ENCODE measurements around the gene CTNNA2.

Gene CTNNA2

GRCh38 chr2:80136338-80136737 is 623.5 kb downstream of the CTNNA2 start (continued):
- TF ChIP-seq, protein P1, sequence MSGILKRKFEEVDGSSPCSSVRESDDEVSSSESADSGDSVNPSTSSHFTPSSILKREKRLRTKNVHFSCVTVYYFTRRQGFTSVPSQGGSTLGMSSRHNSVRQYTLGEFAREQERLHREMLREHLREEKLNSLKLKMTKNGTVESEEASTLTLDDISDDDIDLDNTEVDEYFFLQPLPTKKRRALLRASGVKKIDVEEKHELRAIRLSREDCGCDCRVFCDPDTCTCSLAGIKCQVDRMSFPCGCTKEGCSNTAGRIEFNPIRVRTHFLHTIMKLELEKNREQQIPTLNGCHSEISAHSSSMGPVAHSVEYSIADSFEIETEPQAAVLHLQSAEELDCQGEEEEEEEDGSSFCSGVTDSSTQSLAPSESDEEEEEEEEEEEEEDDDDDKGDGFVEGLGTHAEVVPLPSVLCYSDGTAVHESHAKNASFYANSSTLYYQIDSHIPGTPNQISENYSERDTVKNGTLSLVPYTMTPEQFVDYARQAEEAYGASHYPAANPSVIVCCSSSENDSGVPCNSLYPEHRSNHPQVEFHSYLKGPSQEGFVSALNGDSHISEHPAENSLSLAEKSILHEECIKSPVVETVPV (CRISPR knock-in tag; IDR thresholded peaks at IDR 0.05) = no peak
- TF ChIP-seq TOX (CRISPR knock-in tag; IDR thresholded peaks at IDR 0.05; ENCODE audit: borderline replicate concordance) (no peak), ISL1 (CRISPR knock-in tag; IDR thresholded peaks at IDR 0.05) (no peak), TCF4 (CRISPR knock-in tag; IDR thresholded peaks at IDR 0.05; ENCODE audit: borderline replicate concordance) (no peak), ESRRG (CRISPR knock-in tag; IDR thresholded peaks at IDR 0.05) (no peak)

DNA sequence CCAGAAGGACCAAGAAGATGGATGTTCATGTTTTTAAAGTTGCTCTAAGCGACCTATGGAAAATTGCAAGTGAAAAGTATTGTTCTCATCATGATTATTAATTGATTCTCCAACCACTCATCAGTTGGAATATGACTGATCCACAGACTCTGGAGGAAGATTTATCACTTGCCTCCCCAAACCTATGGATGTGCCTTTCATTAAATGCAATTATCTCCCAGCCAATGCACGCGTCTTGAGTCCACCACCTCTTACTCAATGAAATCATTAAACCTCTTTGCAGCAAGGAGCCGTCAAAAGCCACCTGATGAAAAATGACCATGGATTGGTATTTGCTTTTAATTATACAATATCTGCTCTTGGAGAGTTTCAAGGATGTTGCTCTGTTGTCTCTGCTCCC is 626.1 kb downstream of the CTNNA2 start:
- no peak for ATAC-seq
- no peak for TF ChIP-seq ZNF70 (CRISPR knock-in tag; IDR thresholded peaks at IDR 0.05)
- TF ChIP-seq ZFP3 (CRISPR knock-in tag; IDR thresholded peaks at IDR 0.05) = no peak
- no peak for TF ChIP-seq BACH2 (CRISPR knock-in tag; IDR thresholded peaks at IDR 0.05; ENCODE audit: borderline replicate concordance)
- no peak for TF ChIP-seq ISL1 (CRISPR knock-in tag; IDR thresholded peaks at IDR 0.05)
- TF ChIP-seq TOX (CRISPR knock-in tag; IDR thresholded peaks at IDR 0.05; ENCODE audit: borderline replicate concordance) = no peak
- no peak for TF ChIP-seq ZNF565 (CRISPR knock-in tag; conservative IDR thresholded peaks at IDR 0.05; ENCODE audit: low read depth)
- no peak for TF ChIP-seq SNAI2 (CRISPR knock-in tag; IDR thresholded peaks at IDR 0.05)
- TF ChIP-seq, protein P1 (CRISPR knock-in tag; IDR thresholded peaks at IDR 0.05) = no peak
- TF ChIP-seq GLIS3 (CRISPR knock-in tag; IDR thresholded peaks at IDR 0.05) = no peak
- TF ChIP-seq ZC3H10 (CRISPR knock-in tag; IDR thresholded peaks at IDR 0.05) = no peak
- no peak for TF ChIP-seq CSDC2 (CRISPR knock-in tag; IDR thresholded peaks at IDR 0.05)

DNA sequence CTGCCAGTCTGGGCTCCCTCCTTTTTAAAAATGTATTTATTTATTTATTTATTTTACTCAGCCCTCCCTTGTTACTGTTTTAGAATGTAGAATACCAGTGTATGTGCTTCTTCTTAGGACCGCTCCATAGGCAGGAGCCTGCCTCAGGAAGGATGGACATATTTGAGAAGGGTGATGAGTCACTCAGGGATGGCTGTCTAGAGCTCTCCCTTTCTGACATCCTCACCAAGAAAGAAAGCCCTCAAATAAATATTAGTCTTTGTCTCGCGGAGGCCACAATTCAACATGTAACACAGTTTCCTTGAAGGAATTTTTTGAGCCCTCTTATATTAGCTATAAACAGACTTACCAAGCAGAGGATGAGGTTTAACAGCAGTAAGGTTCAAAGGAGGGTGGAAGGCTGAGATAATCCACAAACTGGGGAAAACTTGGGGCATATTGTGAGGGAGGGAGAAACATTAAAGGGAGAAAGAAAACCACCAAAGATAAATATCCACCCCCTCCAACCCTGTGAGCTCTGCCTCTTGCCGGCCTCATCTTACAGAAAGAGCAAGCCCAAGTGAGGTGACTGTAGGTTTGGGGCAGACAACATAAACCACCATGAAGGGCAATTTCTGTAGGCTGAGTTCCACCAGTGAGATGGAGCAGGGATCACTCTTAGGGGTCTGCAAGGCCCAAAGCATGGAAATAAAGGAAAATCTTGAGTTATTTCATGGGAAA is 628.3 kb downstream of the CTNNA2 start:
- TF ChIP-seq PPARA (CRISPR knock-in tag; IDR thresholded peaks at IDR 0.05; ENCODE audit: borderline replicate concordance) (no peak), OSR1 (CRISPR knock-in tag; IDR thresholded peaks at IDR 0.05) (no peak), ISL1 (CRISPR knock-in tag; IDR thresholded peaks at IDR 0.05) (no peak), ESRRG (CRISPR knock-in tag; IDR thresholded peaks at IDR 0.05) (no peak)
- TF ChIP-seq, protein P1 (CRISPR knock-in tag; IDR thresholded peaks at IDR 0.05) = no peak
- TF ChIP-seq, protein P2, sequence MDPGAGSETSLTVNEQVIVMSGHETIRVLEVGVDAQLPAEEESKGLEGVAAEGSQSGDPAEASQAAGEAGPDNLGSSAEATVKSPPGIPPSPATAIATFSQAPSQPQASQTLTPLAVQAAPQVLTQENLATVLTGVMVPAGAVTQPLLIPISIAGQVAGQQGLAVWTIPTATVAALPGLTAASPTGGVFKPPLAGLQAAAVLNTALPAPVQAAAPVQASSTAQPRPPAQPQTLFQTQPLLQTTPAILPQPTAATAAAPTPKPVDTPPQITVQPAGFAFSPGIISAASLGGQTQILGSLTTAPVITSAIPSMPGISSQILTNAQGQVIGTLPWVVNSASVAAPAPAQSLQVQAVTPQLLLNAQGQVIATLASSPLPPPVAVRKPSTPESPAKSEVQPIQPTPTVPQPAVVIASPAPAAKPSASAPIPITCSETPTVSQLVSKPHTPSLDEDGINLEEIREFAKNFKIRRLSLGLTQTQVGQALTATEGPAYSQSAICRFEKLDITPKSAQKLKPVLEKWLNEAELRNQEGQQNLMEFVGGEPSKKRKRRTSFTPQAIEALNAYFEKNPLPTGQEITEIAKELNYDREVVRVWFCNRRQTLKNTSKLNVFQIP (CRISPR knock-in tag; IDR thresholded peaks at IDR 0.05; ENCODE audit: borderline replicate concordance, low read depth) = no peak
- TF ChIP-seq, protein P3, sequence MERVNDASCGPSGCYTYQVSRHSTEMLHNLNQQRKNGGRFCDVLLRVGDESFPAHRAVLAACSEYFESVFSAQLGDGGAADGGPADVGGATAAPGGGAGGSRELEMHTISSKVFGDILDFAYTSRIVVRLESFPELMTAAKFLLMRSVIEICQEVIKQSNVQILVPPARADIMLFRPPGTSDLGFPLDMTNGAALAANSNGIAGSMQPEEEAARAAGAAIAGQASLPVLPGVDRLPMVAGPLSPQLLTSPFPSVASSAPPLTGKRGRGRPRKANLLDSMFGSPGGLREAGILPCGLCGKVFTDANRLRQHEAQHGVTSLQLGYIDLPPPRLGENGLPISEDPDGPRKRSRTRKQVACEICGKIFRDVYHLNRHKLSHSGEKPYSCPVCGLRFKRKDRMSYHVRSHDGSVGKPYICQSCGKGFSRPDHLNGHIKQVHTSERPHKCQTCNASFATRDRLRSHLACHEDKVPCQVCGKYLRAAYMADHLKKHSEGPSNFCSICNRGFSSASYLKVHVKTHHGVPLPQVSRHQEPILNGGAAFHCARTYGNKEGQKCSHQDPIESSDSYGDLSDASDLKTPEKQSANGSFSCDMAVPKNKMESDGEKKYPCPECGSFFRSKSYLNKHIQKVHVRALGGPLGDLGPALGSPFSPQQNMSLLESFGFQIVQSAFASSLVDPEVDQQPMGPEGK (CRISPR knock-in tag; IDR thresholded peaks at IDR 0.05; ENCODE audit: borderline replicate concordance) = no peak
- TF ChIP-seq, protein P4, sequence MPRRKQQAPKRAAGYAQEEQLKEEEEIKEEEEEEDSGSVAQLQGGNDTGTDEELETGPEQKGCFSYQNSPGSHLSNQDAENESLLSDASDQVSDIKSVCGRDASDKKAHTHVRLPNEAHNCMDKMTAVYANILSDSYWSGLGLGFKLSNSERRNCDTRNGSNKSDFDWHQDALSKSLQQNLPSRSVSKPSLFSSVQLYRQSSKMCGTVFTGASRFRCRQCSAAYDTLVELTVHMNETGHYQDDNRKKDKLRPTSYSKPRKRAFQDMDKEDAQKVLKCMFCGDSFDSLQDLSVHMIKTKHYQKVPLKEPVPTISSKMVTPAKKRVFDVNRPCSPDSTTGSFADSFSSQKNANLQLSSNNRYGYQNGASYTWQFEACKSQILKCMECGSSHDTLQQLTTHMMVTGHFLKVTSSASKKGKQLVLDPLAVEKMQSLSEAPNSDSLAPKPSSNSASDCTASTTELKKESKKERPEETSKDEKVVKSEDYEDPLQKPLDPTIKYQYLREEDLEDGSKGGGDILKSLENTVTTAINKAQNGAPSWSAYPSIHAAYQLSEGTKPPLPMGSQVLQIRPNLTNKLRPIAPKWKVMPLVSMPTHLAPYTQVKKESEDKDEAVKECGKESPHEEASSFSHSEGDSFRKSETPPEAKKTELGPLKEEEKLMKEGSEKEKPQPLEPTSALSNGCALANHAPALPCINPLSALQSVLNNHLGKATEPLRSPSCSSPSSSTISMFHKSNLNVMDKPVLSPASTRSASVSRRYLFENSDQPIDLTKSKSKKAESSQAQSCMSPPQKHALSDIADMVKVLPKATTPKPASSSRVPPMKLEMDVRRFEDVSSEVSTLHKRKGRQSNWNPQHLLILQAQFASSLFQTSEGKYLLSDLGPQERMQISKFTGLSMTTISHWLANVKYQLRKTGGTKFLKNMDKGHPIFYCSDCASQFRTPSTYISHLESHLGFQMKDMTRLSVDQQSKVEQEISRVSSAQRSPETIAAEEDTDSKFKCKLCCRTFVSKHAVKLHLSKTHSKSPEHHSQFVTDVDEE (CRISPR knock-in tag; IDR thresholded peaks at IDR 0.05) = no peak
- no peak for ATAC-seq
